ENCODE data around the gene LEUTX.

LEUTX gene

DNA sequence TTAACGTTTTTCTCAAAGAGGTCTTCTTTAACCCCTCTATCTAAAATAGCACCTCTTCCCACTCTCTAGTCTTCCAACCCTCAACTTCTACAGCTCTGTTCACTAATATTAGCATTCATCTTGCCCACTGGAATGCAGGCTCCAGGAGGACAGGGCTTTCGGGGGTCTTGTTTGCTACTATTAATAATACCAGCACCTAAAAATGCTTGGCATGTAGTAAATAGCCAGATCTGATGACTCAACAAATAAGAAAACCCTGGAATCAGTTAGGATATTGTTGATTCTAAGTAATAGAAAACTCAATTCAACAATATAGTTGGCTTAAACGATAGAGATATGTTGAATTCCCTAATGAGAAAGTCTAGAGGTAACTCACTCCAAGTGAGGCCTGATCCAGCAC, 41.1 kb downstream of the LEUTX start:
- no peak for DNase-seq (ENCODE audit: low read depth)
- no peak overlapping the region for H3K4me3 ChIP-seq (ENCODE audit: low read depth, low read length)
- TF ChIP-seq, protein P1, sequence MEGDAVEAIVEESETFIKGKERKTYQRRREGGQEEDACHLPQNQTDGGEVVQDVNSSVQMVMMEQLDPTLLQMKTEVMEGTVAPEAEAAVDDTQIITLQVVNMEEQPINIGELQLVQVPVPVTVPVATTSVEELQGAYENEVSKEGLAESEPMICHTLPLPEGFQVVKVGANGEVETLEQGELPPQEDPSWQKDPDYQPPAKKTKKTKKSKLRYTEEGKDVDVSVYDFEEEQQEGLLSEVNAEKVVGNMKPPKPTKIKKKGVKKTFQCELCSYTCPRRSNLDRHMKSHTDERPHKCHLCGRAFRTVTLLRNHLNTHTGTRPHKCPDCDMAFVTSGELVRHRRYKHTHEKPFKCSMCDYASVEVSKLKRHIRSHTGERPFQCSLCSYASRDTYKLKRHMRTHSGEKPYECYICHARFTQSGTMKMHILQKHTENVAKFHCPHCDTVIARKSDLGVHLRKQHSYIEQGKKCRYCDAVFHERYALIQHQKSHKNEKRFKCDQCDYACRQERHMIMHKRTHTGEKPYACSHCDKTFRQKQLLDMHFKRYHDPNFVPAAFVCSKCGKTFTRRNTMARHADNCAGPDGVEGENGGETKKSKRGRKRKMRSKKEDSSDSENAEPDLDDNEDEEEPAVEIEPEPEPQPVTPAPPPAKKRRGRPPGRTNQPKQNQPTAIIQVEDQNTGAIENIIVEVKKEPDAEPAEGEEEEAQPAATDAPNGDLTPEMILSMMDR (IDR thresholded peaks at IDR 0.05; ENCODE audit: insufficient read depth, low read depth, low read length, missing control alignments) = no peak

DNA sequence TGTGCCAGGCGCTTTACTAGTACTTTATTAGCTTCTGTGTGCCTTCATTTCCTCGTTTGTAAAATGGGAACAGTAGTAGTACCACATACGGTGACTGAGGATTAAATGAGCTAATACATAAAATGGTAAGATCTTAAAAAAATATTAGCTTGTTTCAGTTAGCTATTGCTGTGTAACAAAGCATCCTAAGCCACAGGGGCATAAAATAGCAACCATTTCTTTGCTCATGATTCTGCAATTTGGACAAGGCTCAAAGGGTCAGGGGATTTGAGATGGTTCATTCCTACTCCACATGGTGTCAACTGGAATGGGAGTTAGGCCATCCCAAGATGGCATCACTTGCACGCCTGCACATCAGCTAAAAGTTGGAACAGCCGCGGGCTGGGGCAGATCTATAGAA, 42.0 kb downstream of the LEUTX start:
- TF ChIP-seq, protein P1 (IDR thresholded peaks at IDR 0.05; ENCODE audit: insufficient read depth, low read depth, low read length, missing control alignments) = no peak
- no peak for DNase-seq (ENCODE audit: low read depth)
- no peak overlapping the region for H3K4me3 ChIP-seq (ENCODE audit: low read depth, low read length)

DNA sequence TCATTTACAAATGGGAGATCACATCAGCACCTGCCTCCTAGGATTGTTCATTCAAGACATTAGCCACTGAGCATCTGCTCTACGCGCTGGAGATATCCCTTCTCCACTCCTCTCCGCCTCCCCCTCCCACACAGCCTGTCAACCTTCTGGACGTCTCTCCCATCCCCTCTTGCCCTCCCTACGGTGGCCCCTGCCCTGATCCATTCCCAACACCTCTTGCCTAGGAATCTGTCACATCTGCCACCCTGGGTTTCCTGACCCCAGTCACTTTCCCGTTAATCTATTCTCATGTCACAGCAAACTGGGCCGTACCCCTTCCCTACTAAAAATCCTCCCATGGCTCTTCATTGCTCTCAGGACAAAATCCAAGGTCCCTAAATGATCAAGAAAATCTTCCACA, 45.0 kb downstream of the LEUTX start:
- no peak for DNase-seq (ENCODE audit: low read depth)
- H3K4me3 ChIP-seq (ENCODE audit: low read depth, low read length) = peak overlapping the region; percentile 80
- TF ChIP-seq, protein P1 (IDR thresholded peaks at IDR 0.05; ENCODE audit: insufficient read depth, low read depth, low read length, missing control alignments) = no peak

DNA sequence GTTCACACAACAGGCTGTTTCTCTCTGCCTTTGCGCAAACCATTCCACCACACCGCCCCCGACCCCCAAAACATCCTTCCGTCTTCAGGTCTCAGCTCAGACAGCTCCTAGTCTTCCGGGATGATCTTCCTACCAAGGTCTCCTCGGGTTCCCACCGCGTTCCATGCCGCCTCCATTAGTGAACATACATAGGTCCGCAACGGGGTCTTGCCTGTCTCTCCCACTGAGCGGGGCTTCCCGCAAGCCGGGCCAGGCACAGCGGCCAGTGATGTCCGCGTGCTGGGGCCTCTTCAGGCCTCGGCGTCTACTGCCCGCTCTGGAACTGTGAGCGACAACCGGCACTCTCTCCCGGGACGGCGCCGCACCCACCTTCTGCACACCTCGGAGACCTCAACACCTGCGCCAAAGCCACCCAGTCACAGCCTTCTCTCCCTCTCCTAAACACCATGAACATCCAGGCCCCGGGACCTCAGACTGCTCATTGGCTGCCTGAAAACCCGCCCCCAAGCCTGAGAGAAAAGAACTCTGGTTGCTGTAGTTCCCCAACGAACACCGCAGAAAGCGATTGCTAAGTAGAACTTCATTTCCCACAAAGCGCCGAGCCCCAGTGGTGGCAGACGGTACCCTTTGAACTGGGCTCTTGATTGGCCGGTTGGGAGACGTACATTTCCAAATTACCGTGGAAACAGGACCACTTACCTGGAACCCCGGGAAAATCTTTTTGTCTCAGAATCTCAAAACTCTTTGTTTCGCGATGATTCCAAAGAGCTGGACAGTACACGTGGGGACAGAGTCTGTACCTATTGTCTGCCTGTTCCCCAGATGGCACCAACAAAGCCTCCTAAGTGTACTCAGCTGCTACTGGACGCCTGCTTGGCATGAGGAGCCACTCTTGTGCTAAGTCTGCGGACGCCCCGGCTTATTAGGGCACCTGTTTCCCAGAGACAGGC, 45.8 kb downstream of the LEUTX start:
- H3K4me3 ChIP-seq (ENCODE audit: low read depth, low read length) = peak overlapping the region; percentile 80
- TF ChIP-seq, protein P1 (IDR thresholded peaks at IDR 0.05; ENCODE audit: insufficient read depth, low read depth, low read length, missing control alignments) = no peak
- peak; percentile 94 for DNase-seq (ENCODE audit: low read depth)

DNA sequence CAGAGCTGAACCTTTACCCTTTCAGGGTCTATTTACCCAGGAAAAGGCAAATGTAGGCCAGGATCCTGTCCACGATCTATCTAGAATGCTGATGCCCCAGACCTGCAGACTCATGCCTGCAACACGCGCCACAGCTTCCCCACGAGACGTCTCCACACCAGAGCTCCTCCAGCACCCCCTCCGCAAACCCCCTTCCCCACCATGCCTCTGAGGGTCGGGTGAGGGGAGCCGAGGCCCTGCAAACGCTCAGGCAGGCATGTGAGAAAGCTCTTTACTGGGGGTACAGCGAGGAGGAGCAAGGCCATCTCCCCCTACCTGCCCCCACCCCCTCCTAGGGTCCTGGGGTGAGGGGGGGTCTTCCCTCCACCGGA, 46.4 kb downstream of the LEUTX start:
- TF ChIP-seq, protein P1 (IDR thresholded peaks at IDR 0.05; ENCODE audit: insufficient read depth, low read depth, low read length, missing control alignments) = no peak
- peak overlapping the region; percentile 35 for H3K4me3 ChIP-seq (ENCODE audit: low read depth, low read length)
- no peak for DNase-seq (ENCODE audit: low read depth)

DNA sequence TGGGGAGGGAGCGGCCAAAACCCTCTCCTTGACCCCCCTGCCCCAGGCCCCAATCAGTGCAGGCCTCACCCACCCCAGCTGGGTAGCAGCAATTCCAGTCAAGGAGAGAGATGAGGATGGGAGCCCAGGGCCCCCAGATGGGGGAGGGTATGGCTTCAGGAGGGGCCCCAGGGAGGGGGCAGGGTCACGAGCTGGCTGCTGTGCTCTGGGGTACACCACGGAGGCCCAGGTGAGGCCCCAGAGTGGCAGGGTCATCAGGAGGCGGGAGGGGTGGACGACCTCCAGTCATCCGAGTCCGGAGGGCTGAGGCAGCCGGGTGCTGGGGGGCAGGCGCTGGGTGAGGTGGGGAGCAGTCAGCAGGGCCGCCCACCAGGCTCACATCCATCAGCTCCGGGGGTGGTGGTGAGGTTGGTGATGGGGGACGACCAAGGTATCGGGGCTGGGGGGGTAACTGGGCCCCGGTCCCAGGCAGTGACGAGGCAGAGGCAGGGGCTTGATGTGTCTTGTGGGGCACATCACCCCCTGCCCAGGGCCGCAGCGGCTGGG, 47.0 kb downstream of the LEUTX start:
- TF ChIP-seq, protein P1 (IDR thresholded peaks at IDR 0.05; ENCODE audit: insufficient read depth, low read depth, low read length, missing control alignments) = no peak
- H3K4me3 ChIP-seq (ENCODE audit: low read depth, low read length) = no peak overlapping the region
- DNase-seq (ENCODE audit: low read depth) = no peak
